ENCODE data around the gene MOSPD2. TPM values are rescaled to one million over a fixed set of nuclear protein-coding genes. Genes with fewer than 3 reads are reported as not detected.

The MOSPD2 gene
- total and polyA plus RNA-seq, 7 donors = 3.0 to 22.1 (median 14.3) TPM

DNA sequence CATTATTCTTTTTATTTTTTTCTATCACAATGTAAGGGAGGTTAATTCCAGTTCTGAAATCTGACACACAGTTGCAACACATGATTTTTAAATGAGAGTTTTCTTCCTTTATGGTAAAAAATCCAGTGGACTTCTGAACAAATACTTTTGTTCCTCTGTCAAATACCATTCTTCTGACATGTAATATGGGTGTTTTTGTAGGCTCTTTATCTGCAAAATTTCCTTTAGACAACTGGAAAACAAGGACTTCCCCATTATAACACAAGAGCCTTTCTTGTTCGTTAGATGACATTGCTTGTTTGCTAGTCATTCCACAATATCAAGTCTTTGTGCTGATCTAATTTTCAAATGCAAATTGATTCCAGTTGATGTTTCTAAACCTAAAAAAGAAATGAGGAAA is 8.0 kb upstream of the MOSPD2 start:
- no peaks in the 10 kb centered on the region for H3K4me1 ChIP-seq
- WGBS, 2 donors = 66 to 84% methylated on average over 1 of the region's 1 CpG
- intact Hi-C loops (cut with DNase I) = no loop called here
- no peaks in the 10 kb centered on the region for H3K9me3 ChIP-seq
- no peak overlapping the region for H3K4me3 ChIP-seq
- H3K36me3 ChIP-seq = no peaks in the 10 kb centered on the region
- no peak overlapping the region for H3K27ac ChIP-seq
- TF ChIP-seq POLR2AphosphoS5 (IDR thresholded peaks at IDR 0.05) (no peak), EP300 (IDR thresholded peaks at IDR 0.05) (no peak), POLR2A (IDR thresholded peaks at IDR 0.05) (no peak)
- TF ChIP-seq, protein P1, sequence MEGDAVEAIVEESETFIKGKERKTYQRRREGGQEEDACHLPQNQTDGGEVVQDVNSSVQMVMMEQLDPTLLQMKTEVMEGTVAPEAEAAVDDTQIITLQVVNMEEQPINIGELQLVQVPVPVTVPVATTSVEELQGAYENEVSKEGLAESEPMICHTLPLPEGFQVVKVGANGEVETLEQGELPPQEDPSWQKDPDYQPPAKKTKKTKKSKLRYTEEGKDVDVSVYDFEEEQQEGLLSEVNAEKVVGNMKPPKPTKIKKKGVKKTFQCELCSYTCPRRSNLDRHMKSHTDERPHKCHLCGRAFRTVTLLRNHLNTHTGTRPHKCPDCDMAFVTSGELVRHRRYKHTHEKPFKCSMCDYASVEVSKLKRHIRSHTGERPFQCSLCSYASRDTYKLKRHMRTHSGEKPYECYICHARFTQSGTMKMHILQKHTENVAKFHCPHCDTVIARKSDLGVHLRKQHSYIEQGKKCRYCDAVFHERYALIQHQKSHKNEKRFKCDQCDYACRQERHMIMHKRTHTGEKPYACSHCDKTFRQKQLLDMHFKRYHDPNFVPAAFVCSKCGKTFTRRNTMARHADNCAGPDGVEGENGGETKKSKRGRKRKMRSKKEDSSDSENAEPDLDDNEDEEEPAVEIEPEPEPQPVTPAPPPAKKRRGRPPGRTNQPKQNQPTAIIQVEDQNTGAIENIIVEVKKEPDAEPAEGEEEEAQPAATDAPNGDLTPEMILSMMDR (IDR thresholded peaks at IDR 0.05) = no peak
- DNase-seq = no peak
- H3K27me3 ChIP-seq = no peaks in the 10 kb centered on the region

DNA sequence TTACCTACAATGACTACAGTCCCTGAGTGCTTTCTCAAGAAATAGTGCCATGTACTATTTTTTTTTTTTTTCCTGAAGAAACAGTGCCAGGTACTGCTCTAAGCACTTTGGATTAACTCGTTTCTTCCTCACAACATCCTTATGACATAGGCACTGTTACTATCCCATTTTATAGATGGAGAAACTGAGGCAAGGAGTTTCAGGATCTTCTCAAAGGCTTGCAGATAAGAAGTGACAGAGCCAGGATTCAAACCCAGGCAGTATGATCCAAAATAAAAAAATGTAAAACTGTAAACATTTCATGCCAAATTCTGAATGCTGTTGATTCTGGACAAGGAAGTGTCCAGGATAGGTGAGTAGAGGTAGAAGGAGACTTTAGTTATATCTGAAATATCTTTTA is 1.5 kb upstream of the MOSPD2 start:
- intact Hi-C loops (cut with DNase I) = loop anchor here (5.0 kb wide), 2 partner anchors 801 to 839 kb away; no protein-coding TSS in a partner anchor
- WGBS, 2 donors = 45 to 74% methylated on average over 1 of the region's 1 CpG
- no peaks in the 10 kb centered on the region for H3K36me3 ChIP-seq

DNA sequence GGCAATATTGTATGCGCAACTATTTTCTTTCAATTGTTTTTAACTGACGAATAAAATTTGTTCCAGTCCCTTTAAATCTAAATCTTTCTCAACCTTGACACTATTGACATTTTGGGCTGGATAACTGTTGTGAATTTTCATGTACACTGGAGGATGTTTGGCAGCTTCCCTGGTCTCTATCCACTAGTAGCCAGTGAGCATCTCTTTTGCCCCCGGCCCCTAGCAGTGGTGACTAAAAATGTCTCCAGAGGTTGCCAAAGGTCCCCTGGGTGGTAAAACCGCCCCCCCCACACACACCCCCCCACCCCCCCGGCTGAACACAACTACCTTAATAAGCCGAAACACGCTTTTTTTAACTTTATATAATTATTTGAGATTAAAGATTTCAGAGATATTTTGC is 866 bp upstream of the MOSPD2 start:
- intact Hi-C loops (cut with DNase I) = loop anchor here (5.0 kb wide), 2 partner anchors 800 to 840 kb away; no protein-coding TSS in a partner anchor
- no peak for DNase-seq
- Histone ChIP-seq H3K27me3 (no peaks in the 10 kb centered on the region), H3K9me3 (no peaks in the 10 kb centered on the region), H3K4me1 (peaks cover 0 to 8% (median 3%) of the 10 kb centered on the region in 4 donors), H3K36me3 (no peaks in the 10 kb centered on the region), H3K27ac (peak overlapping the region; percentile 59 to 84 (median 68)), H3K4me3 (peak overlapping the region in 3 of 4 donors; percentile 69 to 71 (median 71))
- TF ChIP-seq, protein P1 (IDR thresholded peaks at IDR 0.05) = no peak
- TF ChIP-seq EP300 (IDR thresholded peaks at IDR 0.05) = no peak
- no peak for TF ChIP-seq POLR2AphosphoS5 (IDR thresholded peaks at IDR 0.05)
- TF ChIP-seq POLR2A (IDR thresholded peaks at IDR 0.05) = no peak
- WGBS, 2 donors = 12 to 17% methylated on average over 7 of the region's 7 CpGs

More for the DNA sequence above, 1.5 kb upstream of the MOSPD2 start:
- no peaks in the 10 kb centered on the region for H3K27me3 ChIP-seq
- TF ChIP-seq POLR2AphosphoS5 (IDR thresholded peaks at IDR 0.05) (no peak), POLR2A (IDR thresholded peaks at IDR 0.05) (no peak), EP300 (IDR thresholded peaks at IDR 0.05) (no peak)
- TF ChIP-seq, protein P1 (IDR thresholded peaks at IDR 0.05) = no peak
- no peak for DNase-seq
- H3K4me1 ChIP-seq = peaks cover 0 to 8% (median 3%) of the 10 kb centered on the region in 4 donors
- H3K4me3 ChIP-seq = no peak overlapping the region
- no peak overlapping the region for H3K27ac ChIP-seq
- H3K9me3 ChIP-seq = no peaks in the 10 kb centered on the region

DNA sequence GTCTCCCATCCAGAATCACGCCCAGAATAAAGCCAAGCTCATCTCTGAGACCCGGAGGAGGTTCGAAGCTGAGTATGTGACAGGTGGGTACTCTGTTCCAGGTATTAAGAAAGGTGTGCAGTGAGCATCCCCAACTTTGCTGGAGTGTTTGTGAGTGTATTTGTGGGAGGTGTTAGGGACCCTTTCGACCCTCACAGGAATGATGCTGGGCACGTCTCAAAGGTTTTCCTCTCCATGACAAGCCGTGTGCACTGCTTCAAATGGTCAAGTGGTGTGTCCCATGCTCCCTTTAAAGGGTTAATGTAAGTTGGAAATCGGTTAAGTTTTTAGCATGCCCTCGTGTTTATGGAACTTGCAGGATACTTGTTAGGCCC is 442 bp downstream of the MOSPD2 start:
- 0 to 3% methylated on average over 8 of the region's 8 CpGs for WGBS, 2 donors
- Histone ChIP-seq H3K36me3 (no peaks in the 10 kb centered on the region), H3K27me3 (no peaks in the 10 kb centered on the region), H3K4me1 (peaks cover 0 to 8% (median 3%) of the 10 kb centered on the region in 4 donors), H3K4me3 (peak overlapping the region; percentile 69 to 71 (median 71)), H3K9me3 (no peaks in the 10 kb centered on the region), H3K27ac (peak overlapping the region; percentile 83 to 84 (median 84))
- no peak for DNase-seq
- intact Hi-C loops (cut with DNase I) = loop anchor here (5.0 kb wide), 2 partner anchors 799 to 841 kb away; no protein-coding TSS in a partner anchor
- TF ChIP-seq POLR2AphosphoS5 (IDR thresholded peaks at IDR 0.05) (no peak), POLR2A (IDR thresholded peaks at IDR 0.05) (no peak), EP300 (IDR thresholded peaks at IDR 0.05) (no peak)
- TF ChIP-seq, protein P1 (IDR thresholded peaks at IDR 0.05) = no peak

DNA sequence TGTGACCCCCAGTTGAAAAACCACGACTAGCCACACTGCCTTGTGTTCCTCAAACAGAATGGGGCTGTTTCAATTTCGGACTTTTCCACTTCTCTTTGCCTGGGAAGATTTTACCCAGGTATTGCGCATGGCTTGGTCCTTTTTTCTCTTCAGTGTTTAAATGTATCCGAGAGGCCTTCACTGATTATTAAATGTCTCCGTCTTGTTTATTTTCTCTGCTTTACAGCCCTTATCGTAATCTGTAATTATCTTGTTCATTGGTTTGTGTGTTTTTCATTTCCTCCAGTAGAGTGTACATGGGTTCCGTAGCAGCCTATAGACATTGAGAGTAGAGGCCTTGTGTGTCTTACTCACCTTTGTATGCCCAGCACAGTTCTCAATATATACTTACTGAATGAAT is 2.4 kb downstream of the MOSPD2 start:
- no peaks in the 10 kb centered on the region for H3K36me3 ChIP-seq
- 41 to 80% methylated on average over 7 of the region's 7 CpGs for WGBS, 2 donors
- intact Hi-C loops (cut with DNase I) = no loop called here
- DNase-seq = no peak
- peaks cover 0 to 8% (median 3%) of the 10 kb centered on the region in 4 donors for H3K4me1 ChIP-seq
- TF ChIP-seq EP300 (IDR thresholded peaks at IDR 0.05) = no peak
- TF ChIP-seq POLR2A (IDR thresholded peaks at IDR 0.05) = no peak
- no peak for TF ChIP-seq POLR2AphosphoS5 (IDR thresholded peaks at IDR 0.05)
- TF ChIP-seq, protein P1 (IDR thresholded peaks at IDR 0.05) = no peak
- H3K27ac ChIP-seq = no peak overlapping the region
- no peaks in the 10 kb centered on the region for H3K27me3 ChIP-seq
- no peaks in the 10 kb centered on the region for H3K9me3 ChIP-seq
- H3K4me3 ChIP-seq = no peak overlapping the region
